GM19193 (cell line): ENCODE measurements around the gene RAB37.
A peak's percentile ranks its signal among the peaks of the same experiment; 100 is the strongest.

Source experiments
- POLR2A ChIP-seq: IDR thresholded peaks from 4 replicates; pipeline ENCODE4 v1.6.1; 2011; ENCODE audit not compliant: insufficient read depth, insufficient read length; ENCODE audit errors: extremely low read depth

The RAB37 gene

GRCh38 chr17:74737299-74738050 is 419 bp downstream of the RAB37 start:
- TF ChIP-seq POLR2A, result no peak

- TF ChIP-seq POLR2A, result peak; percentile 21
These were observed 1.3 kb downstream of the RAB37 start for GRCh38 chr17:74738051-74738996.

DNA sequence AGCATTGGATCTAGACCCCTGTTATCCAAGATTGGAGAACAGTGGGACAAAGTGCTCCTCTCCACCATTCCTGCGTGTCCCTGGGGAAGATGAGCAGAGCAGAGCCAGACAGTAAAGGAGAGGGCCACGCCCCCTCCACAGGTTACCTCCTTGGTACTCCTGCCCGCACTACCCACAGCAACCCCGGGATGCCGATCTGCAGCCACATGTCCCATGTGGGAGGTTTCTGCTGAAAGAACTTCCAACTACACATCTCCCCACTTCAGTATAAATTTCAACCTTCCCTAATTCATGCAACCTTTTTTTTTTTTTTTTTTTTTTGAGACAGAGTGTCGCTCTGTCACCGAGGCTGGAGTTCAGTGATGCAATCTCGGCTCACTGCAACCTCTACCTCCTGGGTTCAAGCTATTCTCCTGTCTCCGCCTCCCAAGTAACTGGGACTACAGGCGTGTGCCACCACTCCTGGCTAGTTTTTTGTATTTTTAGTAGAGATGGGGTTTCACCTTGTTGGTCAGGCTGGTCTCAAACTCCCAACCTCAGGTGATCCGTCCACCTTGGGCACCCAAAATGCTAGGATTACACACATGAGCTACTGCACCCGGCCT is 2.3 kb downstream of the RAB37 start:
- TF ChIP-seq POLR2A, result no peak

DNA sequence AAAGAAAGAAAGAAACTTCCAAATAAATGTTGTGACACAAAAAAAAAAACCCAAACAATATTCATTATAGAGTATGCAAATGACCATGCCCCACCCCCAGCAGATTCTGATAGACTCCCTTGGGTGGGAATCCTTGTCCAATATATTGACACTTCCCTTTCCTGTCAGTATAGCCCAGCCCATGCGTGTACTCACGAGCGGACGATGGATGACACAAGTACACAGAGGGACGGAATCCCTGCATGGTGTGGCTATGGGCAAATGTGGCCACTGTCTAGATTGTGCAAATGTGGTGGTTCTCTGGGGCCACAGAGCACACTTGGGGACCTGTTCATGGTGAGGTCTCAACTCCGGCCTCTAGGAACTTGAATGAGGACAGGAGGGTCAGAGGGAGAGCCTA is 3.1 kb downstream of the RAB37 start:
- TF ChIP-seq POLR2A, result no peak

DNA sequence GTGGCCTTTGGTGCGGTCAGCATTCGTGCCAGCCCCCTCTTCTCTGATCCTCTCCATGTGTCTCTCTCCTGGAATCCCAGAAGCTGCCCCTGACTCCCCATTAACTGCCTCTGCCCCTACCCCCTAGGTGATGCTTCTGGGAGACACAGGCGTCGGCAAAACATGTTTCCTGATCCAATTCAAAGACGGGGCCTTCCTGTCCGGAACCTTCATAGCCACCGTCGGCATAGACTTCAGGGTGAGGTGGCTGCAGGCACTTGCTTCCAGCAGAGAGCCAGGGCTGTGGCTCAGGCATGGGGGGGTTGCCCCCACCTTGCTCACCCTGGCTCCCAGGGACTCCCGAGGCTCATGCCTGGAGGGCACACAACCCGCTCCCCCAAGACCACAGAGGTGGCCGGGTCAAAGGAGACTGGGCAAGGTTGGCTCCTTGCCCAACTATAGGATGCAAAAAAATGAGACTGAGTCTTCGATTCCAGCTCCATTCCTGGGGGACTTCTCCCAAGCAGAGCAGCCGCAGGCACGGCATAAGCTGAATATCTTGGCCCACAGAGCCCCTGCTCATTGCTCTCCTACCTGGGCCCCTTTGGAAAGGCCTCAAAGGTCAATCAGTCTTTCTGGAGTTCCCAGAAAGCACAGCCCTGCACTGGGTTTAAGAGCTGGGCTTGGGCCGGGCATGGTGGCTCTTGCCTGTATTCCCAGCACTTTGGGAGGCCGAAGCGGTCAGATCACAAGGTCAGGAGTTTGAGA is 3.8 kb downstream of the RAB37 start:
- no peak for TF ChIP-seq POLR2A

DNA sequence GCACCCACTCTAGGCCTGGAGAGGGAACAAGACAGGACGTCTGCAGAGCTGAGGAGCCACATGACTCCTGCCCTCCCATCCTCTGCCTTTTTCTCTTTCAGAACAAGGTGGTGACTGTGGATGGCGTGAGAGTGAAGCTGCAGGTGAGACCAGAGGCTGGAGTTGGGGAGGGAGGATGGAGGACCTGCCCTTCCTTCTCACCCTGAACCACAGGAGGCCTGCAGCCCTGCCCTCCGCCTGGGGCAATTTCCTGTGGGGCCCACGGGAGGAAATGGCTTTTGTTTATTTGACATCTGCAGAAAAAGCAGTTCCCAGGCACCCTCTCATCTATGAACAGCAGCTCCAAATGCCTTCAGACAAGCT is 5.1 kb downstream of the RAB37 start:
- TF ChIP-seq POLR2A, result no peak

DNA sequence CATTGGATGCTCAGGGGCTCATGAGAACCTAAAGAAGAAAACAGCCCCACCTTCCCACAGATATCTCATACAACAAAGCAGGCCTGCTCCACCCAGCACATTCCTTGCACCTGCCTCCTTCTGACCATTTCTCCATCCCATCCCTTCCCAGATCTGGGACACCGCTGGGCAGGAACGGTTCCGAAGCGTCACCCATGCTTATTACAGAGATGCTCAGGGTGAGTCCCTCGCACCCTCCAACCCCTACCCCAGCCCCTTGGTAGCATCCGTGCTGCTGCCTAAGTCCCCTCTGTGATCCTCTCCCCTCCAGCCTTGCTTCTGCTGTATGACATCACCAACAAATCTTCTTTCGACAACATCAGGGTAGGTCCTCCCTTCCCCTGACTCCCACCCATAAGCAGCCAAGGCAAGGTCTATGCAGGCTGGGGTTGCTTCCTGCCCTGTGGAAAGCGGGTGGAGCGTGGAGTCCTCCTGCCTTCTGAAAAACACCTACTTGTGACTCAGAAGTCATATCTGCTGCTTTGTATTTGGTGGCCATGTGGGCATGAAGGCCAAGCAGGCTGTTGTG is 6.0 kb downstream of the RAB37 start:
- TF ChIP-seq POLR2A, result no peak

DNA sequence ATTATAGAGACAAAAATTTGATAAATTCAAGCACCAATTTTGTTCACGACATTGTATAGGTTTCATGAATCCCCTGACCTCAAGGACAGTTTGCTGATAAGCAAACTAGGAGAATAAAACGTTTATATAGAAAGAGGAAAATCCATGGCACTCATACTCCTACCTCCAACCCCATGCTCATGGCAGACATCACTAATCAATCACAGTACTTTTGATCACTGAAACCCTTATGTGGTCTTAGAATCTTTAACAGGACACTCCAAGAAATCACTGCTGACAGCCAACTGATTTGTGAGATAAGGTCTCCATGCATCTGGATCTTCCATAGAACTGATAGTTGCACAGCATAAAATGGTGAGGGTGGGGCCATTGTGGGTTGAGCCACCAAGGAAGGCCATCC is 6.7 kb downstream of the RAB37 start:
- no peak for TF ChIP-seq POLR2A

DNA sequence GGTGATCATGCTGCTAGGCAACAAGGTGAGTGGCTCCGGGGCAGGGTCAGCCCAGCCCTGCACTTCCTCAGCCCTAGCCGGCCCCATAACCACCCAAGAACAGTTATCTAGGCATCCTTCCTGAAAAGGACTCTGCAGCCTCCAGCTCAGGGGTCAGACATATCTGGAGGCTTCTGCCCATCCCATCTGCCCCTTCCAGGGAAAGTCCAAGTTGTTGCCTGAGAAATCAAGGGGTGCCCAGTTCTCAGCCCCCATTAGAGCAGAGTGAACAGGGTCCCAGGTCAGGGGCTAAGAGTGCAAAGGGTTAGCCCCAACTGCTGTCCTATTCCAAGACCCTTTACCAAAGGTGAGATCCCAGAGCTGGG is 7.3 kb downstream of the RAB37 start:
- no peak for TF ChIP-seq POLR2A

GRCh38 chr17:74744714-74745547 is 7.9 kb downstream of the RAB37 start:
- TF ChIP-seq POLR2A, result no peak

GRCh38 chr17:74745548-74746177 is 8.6 kb downstream of the RAB37 start:
- TF ChIP-seq POLR2A, result no peak

GRCh38 chr17:74746376-74746775 is 9.3 kb downstream of the RAB37 start:
- no peak for TF ChIP-seq POLR2A

- TF ChIP-seq POLR2A, result no peak
These were observed 9.9 kb downstream of the RAB37 start for GRCh38 chr17:74746922-74747321.

DNA sequence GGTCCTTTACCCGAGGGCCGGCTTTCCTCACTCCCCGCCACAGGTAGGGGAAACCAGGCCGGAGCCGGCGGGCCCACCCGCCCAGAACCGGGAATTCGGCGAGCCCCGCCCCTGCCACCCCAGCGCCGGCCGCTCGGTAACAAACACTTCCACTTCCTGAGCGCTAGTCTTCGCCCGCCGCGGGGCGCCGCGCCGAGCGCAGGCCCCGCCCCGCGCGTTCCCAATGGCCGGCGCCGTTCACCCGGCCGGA is 11.1 kb downstream of the RAB37 start:
- TF ChIP-seq POLR2A, result no peak

GRCh38 chr17:74748529-74749278 is 11.6 kb downstream of the RAB37 start, which contains the start of gene NHERF1:
Gene NHERF1 (plus strand): TSS chr17:74748628. CDS start chr17:74748847, 219 bp downstream.
- peak; percentile 97 for TF ChIP-seq POLR2A
